T-helper 1 cell treated with Interleukin-12 subunit alpha and Interleukin-12 subunit beta and Interleukin-4 antibody, amounts not matched to agents 30 ng/mL and 1 ng/mL, for 36 hours (primary cell): ENCODE results near the gene RASGRF1. TPM values are rescaled to one million over a fixed set of nuclear protein-coding genes. Genes with fewer than 3 reads are reported as not detected.

Experiments
- intact Hi-C: fragments of 100-400 bp; cut with micrococcal nuclease; formaldehyde crosslinking; loops from one replicate; pipeline ENCODE4 v1.15.1; 2024
- total RNA-seq: library from RNA; stranded (reverse); gene quantifications from 2 replicates; pipeline ENCODE4 v1.2.3, GENCODE V29; 2022

The RASGRF1 gene
- total RNA-seq, 1 donor from 2014 or later = 0.12 TPM

DNA sequence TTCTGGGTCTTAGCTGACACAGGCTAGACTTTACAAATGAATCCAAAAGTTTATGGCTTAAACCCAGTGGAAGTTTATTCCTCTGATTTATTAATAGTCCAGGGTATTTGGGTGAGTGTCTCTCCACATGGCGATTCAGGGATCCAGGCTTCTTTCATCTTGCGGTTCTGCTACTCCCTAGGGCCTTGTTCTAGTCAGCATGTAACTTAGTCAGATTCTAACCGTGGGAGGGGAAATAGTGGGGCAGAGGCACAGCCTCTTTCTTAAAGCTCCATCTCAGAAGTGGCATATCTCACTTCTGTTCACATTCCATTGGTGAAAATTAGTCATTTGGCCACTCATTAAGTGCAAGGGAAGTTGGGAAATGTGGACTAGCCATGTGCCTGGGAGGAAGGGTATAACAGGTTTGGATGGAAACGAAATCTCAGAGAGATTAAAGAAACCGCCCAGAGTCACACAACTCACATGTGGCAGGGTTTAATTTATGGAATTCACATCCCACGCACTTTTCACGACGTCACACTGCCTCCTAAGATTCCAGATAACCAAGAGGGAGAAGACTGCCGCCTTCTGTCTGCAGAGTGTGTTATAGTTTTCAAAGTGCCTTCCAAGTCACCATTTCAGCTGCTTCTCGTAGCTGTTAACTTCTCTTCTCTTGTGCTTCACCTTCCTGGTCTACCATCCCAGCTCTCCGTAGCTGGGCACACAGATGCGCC, 11.4 kb upstream of the RASGRF1 start:
- intact Hi-C loops = no loop called here

DNA sequence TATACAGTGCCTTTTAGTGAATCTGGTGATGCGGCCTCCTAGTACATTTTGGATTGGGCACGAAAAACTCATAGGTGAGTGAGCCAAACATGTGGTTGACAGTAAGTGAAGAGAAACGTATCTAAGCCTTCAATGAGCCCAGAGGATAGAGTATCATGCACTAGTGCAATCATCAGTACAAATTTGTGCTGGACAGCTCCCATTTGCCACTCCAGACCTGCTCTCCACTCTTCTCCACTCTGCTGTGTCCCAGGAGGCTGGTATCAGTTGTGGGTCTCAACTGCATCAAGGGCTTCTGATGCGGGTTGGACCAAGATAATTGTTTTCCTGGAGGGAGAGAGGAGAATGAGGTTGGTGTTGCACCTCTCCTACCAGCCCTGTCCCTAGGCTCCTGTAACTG, 9.1 kb upstream of the RASGRF1 start:
- intact Hi-C loops = no loop called here

- intact Hi-C loops = no loop called here
These were observed 4.0 kb upstream of the RASGRF1 start for GRCh38 chr15:79094611-79095021.

DNA sequence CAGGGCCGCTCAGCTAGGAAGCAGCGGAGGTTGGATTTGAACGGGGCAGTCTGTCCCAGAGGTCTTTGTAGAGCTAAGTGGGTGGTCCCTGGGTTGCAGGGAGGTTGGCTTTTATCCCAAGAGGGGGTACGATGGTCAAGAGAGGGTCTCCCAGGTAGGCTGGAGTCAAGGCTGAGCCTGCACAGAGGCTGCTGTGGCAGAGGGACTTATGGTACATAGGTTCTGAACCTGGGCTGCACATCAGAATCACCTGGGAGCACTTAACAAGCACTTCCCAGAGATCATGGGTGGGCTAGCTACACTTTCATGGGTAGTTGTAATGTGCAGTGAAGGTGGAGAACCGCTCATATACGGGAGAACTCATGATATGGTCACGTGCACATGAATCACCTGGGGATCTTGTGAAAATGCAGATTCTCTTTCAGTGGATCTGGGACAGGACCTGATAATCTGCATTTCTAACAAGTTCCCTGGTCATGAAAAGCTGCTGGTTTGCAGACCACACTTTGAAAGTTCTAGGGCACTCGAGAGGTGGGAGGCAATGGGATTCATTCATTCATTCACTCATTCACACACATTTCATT, 2.9 kb upstream of the RASGRF1 start:
- intact Hi-C loops = no loop called here

DNA sequence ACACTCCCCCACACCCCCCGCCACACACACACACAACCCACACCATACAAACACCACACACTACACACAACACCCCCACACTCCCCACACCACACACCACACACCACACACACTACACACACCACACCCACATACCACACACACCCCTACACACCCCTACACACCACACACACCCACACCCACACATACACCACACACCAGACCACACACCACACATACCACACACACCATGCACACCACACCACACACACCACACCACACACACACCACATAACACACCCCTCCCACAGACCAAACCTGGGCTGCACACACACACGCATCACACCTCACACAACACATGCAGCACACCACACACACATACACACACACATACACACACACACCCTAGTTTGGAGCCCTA, 1.8 kb upstream of the RASGRF1 start:
- intact Hi-C loops = no loop called here

DNA sequence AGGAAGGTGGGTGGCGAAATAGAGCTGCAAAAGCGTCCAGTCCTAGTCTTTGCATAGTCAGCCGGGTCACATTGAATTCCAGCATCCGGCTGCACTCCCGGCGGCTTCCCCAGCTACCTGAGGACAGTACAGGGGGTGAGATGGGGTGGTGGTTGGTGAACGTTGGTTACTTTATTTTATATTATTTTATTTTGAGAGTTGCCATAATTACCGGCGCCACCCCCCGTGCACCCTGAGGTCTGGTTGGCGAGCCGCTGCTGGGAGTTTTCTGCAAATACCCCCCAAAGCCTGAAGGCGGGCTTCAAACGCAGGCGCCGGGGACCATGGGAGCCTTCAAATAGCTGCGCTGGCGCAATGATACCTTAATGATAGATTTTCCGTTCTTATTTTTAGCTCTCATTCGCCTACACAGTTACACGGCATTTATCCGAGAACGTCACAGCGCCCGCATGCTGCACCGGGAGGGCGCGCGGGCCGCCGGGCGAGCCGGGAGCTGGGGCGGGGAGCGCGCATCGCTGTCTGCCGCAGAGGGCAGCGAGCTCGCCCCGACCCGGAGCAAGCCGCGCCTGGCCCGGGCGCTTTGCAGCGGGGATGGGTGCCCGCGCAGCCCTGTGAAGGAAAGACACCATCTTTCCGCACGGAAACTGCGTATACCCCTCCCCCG, 756 bp upstream of the RASGRF1 start:
- intact Hi-C loops = no loop called here

- intact Hi-C loops = no loop called here
These were observed 592 bp downstream of the RASGRF1 start for GRCh38 chr15:79089890-79090486.

DNA sequence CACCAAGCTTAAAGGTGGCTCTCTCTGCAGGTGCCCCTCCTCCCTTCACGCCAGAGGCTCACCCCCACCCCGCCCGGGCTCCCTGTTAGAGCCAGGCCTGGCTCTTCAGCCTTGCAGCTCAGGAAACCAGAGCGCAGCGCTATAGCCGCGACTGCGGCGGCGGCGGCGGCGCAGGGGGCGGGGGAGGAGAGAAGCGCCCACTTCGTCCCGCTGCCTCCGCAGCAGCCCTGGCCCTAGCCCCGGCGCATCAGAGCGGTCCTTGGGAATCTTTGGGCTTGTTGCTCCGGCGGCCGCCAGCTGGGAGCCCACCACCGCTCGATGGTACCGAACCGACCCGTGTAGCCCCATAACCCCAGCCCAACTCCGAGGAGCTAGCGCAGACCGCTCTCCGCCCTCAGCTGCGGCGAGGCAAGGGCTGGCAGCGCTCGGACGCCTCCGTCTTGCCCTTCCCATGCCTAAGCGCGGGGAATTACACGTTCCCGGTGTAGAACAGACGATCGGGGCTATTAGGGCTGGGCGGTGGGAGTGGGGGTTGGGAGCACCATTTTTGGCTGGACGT, 1.2 kb downstream of the RASGRF1 start:
- intact Hi-C loops = no loop called here

DNA sequence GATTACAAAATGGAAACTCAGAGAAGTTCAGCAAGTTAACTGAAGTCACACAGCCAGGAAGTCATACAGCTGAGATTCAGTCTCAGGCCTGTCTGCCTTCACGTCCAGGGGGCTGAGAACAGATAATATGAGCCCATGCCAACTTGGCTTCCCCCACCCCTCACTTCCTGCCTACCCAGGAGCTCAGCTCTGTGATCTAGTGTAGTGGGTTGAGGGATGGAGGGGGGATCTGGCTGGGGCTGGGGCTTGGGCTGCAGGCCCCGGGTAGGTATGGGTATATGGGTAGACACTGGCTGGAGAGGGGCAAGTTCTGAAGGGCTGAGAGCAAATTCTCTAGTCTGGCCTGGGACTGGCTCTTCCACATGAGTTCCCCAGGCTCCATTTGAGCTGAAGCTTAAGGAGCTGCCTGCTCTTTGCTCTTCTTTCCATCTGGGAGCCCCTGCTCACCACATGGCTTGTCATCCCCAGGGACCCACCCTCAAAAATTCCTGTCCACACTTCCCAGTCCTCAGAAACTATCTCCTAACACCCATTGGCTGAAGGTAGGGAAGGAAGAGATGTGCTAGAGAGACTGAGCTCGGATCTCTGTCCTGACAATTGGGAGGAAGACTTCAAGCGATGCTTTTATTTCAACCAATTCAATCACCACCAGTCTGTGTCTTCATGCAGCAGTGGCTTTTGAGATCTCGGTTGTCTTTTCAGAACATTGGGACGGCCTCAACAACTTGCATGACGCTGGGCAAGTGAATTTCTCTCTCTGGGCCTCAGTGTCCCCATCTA, 2.0 kb downstream of the RASGRF1 start:
- intact Hi-C loops = no loop called here

GRCh38 chr15:79086814-79087213, 3.8 kb downstream of the RASGRF1 start:
- intact Hi-C loops = no loop called here

DNA sequence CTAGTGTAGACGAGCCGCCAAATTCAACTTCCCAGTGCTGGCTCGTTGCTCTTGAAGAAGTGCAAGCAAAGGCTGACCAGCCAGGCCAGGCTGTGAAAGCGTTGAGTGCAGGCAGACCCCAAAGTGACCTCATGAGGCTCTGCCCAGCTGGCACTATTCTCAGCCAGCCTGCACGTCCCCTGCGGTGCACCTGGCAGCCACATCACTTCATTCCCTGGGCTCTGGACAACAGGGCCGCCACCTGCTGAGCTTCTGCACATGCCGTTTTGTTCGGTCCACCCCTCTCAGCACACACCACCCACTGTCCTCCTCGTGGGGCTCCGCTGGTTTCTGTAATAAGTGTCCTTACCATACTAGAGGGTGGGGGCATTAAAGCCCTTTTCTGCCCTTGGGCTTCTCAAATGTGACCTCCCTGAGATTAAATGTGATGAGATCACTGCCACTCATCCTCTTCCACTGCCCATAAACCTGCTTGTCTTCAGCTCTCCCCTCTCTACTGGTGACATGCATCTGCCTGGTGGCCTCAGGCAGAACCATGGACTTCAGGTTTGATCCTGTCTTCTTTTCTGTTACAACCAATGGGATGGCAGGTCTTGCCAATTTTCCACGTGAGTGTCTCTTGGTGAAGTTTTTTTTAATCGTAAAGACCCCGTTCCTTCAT, 6.1 kb downstream of the RASGRF1 start:
- intact Hi-C loops = no loop called here

DNA sequence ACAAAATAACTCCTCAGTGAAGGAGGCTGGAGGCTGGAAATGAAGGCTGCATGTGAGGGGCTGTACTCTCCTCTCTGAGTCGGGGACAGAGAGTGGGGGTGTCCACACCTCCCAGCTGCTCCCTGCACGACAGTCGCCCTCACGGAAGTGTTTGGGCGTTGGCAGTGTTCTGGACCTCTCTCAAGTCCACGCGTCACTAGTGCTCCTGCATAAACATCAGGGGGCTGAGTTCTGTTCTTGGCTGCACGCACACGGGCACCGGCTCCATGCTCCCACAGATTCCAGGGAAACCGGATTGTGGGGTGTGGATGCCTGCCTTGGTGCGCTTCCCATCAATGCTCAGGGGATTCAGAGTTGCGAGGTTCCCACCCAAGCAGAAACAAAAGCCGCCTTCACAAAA, 7.4 kb downstream of the RASGRF1 start:
- intact Hi-C loops = no loop called here

GRCh38 chr15:79082363-79083070, 8.1 kb downstream of the RASGRF1 start:
- intact Hi-C loops = no loop called here

DNA sequence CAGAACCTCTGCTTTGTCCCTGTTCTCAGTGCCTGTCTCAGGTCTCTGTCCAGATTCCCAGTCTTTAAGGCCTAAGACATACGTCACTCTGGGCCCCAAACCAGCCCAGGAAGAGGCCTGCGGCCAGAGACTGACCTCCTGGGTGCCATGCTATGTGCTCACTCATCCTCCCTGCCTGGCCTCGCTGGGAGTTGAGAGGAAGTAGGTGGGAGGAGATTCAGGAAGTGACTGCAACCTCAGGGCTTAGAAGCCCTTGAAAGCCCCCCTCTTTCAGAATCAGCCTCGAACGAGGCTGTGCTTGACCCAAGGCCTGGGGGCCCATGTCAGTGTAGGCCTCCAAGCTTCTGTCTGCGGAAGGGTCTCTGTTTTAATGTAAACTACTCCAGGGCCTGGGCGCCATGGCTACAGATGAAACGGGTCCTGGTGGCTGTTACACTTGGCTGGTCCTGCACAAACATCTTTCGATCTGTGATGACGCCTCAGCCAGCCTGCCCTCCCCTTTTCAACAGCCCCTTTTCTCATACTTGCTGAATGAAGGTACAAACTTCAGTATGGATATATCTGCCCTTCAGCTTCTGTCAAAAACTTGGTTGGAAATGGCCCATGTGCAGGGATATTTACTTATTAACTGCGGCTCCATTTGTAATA, 11.7 kb downstream of the RASGRF1 start:
- intact Hi-C loops = no loop called here

DNA sequence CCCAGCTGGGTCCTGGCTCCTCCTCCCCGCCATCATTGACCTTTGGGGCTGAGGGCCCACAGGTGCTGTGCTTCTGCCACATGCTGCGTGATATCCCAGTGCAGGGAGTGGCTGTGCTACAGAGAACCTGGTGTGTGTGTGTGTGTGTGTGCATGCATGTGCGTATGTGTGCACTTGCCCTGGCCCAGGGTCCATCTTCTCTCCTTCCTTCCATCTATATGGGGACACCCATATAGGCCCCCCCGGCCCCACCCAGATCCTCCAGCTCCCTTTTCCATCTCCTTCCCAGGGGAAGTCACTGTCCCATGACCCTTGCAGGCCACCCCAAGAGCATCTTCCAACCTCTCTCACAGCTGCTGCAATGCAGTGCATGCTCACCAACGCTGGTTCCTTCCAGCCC, 12.6 kb downstream of the RASGRF1 start:
- intact Hi-C loops = no loop called here

- intact Hi-C loops = no loop called here
These were observed 13.9 kb downstream of the RASGRF1 start for GRCh38 chr15:79076661-79077060.

- intact Hi-C loops = no loop called here
These were observed 15.3 kb downstream of the RASGRF1 start for GRCh38 chr15:79075256-79075655.

DNA sequence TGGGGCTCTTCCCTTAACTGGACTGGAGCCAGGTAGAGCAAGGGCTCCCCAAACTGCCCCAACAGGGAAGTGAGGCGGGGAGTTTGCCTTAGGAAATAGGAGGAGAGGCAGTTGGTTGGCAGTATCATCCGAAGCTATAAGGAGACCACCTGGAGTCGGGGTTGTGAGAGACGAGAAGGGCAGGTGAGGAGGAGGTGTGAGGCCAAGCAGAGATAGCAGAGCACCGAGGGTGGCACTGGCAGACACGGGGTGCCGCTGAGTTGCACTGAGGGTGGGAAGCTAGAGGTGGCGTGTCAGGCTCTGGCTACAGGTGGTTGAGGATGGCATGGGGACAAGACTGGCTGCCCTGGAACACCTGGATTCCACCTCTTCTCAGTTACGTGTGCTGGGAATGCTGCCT, 17.2 kb downstream of the RASGRF1 start:
- intact Hi-C loops = no loop called here

DNA sequence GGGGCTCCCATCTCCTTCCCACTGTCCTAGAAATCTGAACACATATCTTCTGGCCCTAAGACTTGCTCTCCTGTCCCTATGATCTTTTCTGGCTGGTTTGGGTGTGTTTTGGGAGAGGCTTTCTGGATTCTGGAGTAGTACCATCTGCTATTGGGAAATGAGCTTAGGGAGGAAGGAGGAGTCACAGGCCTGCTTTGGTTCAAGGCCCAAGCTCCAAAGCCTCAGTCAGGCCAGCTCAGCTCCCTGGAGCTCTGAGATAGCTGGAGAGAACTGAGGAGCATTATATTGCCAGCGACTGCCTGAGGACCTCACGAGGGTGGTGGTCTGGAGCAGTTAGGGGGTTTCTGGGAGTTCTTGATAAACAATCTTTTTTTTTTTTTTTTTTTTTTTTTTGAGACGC, 18.7 kb downstream of the RASGRF1 start:
- intact Hi-C loops = no loop called here

DNA sequence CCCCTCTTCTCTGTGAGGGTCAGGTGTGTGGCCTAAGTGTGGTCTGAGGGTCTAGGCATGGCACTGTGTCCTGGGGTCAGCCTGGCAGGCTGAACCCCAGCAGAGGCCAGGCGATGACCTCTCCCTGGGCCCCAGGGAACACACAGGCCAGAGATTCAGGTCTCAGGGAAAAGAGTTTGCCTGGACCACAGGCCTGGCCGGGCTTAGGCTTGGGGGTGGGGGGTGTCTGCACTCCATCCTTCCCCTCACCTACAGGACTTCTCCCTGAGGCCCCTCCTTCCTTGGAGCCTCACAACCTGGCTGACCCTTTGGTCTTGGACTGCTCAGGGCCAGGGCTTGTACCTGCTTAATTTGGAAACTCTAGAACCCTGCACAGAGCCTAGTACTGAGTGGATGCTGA, 21.8 kb downstream of the RASGRF1 start:
- intact Hi-C loops = no loop called here
